HG03097 (cell line): Measurements from ENCODE around the gene C22orf23.
A peak's percentile ranks its signal among the peaks of the same experiment; 100 is the strongest.

Source experiments
- ATAC-seq: cut with Tn5 transposase; IDR thresholded peaks from one replicate; pipeline ENCODE4 v1.9.1; 2021; ENCODE audit not compliant: unreplicated experiment, low FRiP score

Gene C22orf23

GRCh38 chr22:37906364-37907008, 46.9 kb downstream of the C22orf23 start:
- ATAC-seq = peak; percentile 26

GRCh38 chr22:37905534-37906363, 47.7 kb downstream of the C22orf23 start, which contains the start of gene MICALL1:
MICALL1 (plus strand) TSS chr22:37906297; CDS start chr22:37906423, 126 bp downstream.
- peak; percentile 69 for ATAC-seq

- no peak for ATAC-seq
Observed at GRCh38 chr22:37904572-37905533, 48.5 kb downstream of the C22orf23 start.

- ATAC-seq = no peak
Observed at GRCh38 chr22:37898441-37899181, 54.8 kb downstream of the C22orf23 start.

- ATAC-seq = no peak
Observed at GRCh38 chr22:37897807-37898206, 55.6 kb downstream of the C22orf23 start.

- no peak for ATAC-seq
Observed at GRCh38 chr22:37896939-37897338, 56.5 kb downstream of the C22orf23 start.

GRCh38 chr22:37896181-37896592, 57.2 kb downstream of the C22orf23 start:
- ATAC-seq = peak; percentile 73

- ATAC-seq = no peak
Observed at GRCh38 chr22:37894939-37895670, 58.3 kb downstream of the C22orf23 start.

GRCh38 chr22:37893583-37893983, 59.8 kb downstream of the C22orf23 start:
- ATAC-seq = no peak
